Thymus (tissue), 11 donors: Measurements from ENCODE around the gene B3GAT1. TPM values are rescaled to one million over a fixed set of nuclear protein-coding genes. Genes with fewer than 3 reads are reported as not detected.

Source experiments
- DNase-seq, 9 donors: peaks; one replicate each; pipeline ENCODE4 v3.0.0-alpha.2; 2013; ENCODE audit warnings: low spot score in 9 of 9, low read depth in 6 of 9, missing footprints in 1 of 9
- H3K27ac ChIP-seq, 2 donors: one replicate each; pipeline ENCODE4 v1.5.1; 2013; ENCODE audit warnings: control low read depth in 1 of 2, low read depth in 1 of 2, low read length in 1 of 2, mild to moderate bottlenecking in 1 of 2, moderate library complexity in 1 of 2
- H3K27me3 ChIP-seq, 2 donors: one replicate each; pipeline ENCODE4 v1.5.1; 2013; ENCODE audit warnings: low read length in 1 of 2; ENCODE audit not compliant: control insufficient read depth in 2 of 2, insufficient read depth in 1 of 2
- H3K36me3 ChIP-seq, 2 donors: one replicate each; pipeline ENCODE4 v1.5.1; 2013; ENCODE audit warnings: low read length in 1 of 2, mild to moderate bottlenecking in 1 of 2, moderate library complexity in 1 of 2; ENCODE audit not compliant: control insufficient read depth in 2 of 2, insufficient read depth in 2 of 2
- H3K4me1 ChIP-seq, 2 donors: one replicate each; pipeline ENCODE4 v1.5.1; 2013; ENCODE audit warnings: low read length in 2 of 2; ENCODE audit not compliant: control insufficient read depth in 2 of 2, insufficient read depth in 2 of 2
- H3K4me3 ChIP-seq, 2 donors: one replicate each; pipeline ENCODE4 v1.5.1; 2013; ENCODE audit warnings: low read length in 2 of 2, control low read depth in 1 of 2, mild to moderate bottlenecking in 1 of 2
- H3K9me3 ChIP-seq, 2 donors: one replicate each; pipeline ENCODE4 v1.5.1; 2013; ENCODE audit warnings: low read length in 1 of 2, mild to moderate bottlenecking in 1 of 2; ENCODE audit not compliant: control insufficient read depth in 2 of 2, insufficient read depth in 1 of 2
- WGBS: extraction: QIAGEN DNeasy Blood & Tissue Kit; methylation state at CpG from one replicate; pipeline ENCODE4 v1.1.7; 2013; 5-methylcytosine and 5-hydroxymethylcytosine counted together
- polyA plus RNA-seq: library from polyadenylated mRNA; stranded (reverse); fragments of 200-250 nt; gene quantifications from one replicate; pipeline ENCODE4 v1.2.3, GENCODE V29; 2013
- total RNA-seq: library from RNA; stranded (reverse); fragments of 120-200 nt; gene quantifications from one replicate; pipeline ENCODE4 v1.2.4, GENCODE V29; 2013
- donor health status: healthy.

B3GAT1 gene
- total and polyA plus RNA-seq, 2 donors = 0.24 to 0.43 TPM

GRCh38 chr11:134443246-134443645 lies 31.2 kb upstream of the B3GAT1 start:
- DNase-seq = no peak
- H3K4me1 ChIP-seq = no peaks in the 10 kb centered on the region
- H3K4me3 ChIP-seq = no peak overlapping the region
- no peaks in the 10 kb centered on the region for H3K27me3 ChIP-seq
- H3K36me3 ChIP-seq = no peaks in the 10 kb centered on the region
- H3K27ac ChIP-seq = no peak overlapping the region
- WGBS = 86% methylated on average over 6 of the region's 6 CpGs
- no peaks in the 10 kb centered on the region for H3K9me3 ChIP-seq

DNA sequence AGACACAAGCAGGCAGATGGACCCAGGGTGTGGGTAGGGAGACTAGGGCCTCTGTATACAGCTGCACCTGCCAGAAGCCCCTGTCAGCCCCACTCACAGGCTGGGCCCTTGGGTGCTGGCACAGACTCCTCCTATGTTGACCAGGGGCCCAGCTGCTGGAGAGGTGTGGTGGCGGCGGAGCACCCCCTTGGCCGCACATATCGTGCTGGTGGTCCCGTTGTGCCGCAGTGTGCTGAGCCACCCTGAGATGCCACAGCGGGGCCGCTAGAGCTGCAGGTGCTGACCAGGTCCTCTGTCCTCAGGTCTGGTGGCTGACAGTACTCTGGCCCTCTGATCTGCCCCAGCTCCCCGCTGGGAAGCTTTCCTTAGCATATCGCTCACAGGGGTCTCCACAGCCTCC lies 30.2 kb upstream of the B3GAT1 start:
- Histone ChIP-seq H3K27ac (no peak overlapping the region), H3K9me3 (no peaks in the 10 kb centered on the region), H3K27me3 (no peaks in the 10 kb centered on the region), H3K36me3 (no peaks in the 10 kb centered on the region), H3K4me1 (no peaks in the 10 kb centered on the region), H3K4me3 (no peak overlapping the region)
- WGBS = 93% methylated on average over 10 of the region's 10 CpGs
- no peak for DNase-seq

GRCh38 chr11:134441706-134442105 lies 29.7 kb upstream of the B3GAT1 start:
- 88% methylated on average over 4 of the region's 4 CpGs for WGBS
- no peaks in the 10 kb centered on the region for H3K36me3 ChIP-seq

GRCh38 chr11:134441281-134441680 lies 29.2 kb upstream of the B3GAT1 start:
- Histone ChIP-seq H3K27ac (no peak overlapping the region), H3K4me1 (no peaks in the 10 kb centered on the region), H3K27me3 (no peaks in the 10 kb centered on the region), H3K4me3 (no peak overlapping the region), H3K9me3 (no peaks in the 10 kb centered on the region), H3K36me3 (no peaks in the 10 kb centered on the region)
- DNase-seq = no peak
- 77% methylated on average over 9 of the region's 9 CpGs for WGBS

More at GRCh38 chr11:134441706-134442105, 29.7 kb upstream of the B3GAT1 start:
- Histone ChIP-seq H3K9me3 (no peaks in the 10 kb centered on the region), H3K27ac (no peak overlapping the region), H3K27me3 (no peaks in the 10 kb centered on the region), H3K4me1 (no peaks in the 10 kb centered on the region), H3K4me3 (no peak overlapping the region)
- DNase-seq = no peak

- Histone ChIP-seq H3K36me3 (no peaks in the 10 kb centered on the region), H3K9me3 (no peaks in the 10 kb centered on the region), H3K4me3 (no peak overlapping the region), H3K27me3 (no peaks in the 10 kb centered on the region), H3K27ac (no peak overlapping the region), H3K4me1 (no peaks in the 10 kb centered on the region)
- WGBS = 92% methylated on average over 4 of the region's 4 CpGs
- no peak for DNase-seq
Measured at GRCh38 chr11:134440851-134441250, 28.8 kb upstream of the B3GAT1 start.

DNA sequence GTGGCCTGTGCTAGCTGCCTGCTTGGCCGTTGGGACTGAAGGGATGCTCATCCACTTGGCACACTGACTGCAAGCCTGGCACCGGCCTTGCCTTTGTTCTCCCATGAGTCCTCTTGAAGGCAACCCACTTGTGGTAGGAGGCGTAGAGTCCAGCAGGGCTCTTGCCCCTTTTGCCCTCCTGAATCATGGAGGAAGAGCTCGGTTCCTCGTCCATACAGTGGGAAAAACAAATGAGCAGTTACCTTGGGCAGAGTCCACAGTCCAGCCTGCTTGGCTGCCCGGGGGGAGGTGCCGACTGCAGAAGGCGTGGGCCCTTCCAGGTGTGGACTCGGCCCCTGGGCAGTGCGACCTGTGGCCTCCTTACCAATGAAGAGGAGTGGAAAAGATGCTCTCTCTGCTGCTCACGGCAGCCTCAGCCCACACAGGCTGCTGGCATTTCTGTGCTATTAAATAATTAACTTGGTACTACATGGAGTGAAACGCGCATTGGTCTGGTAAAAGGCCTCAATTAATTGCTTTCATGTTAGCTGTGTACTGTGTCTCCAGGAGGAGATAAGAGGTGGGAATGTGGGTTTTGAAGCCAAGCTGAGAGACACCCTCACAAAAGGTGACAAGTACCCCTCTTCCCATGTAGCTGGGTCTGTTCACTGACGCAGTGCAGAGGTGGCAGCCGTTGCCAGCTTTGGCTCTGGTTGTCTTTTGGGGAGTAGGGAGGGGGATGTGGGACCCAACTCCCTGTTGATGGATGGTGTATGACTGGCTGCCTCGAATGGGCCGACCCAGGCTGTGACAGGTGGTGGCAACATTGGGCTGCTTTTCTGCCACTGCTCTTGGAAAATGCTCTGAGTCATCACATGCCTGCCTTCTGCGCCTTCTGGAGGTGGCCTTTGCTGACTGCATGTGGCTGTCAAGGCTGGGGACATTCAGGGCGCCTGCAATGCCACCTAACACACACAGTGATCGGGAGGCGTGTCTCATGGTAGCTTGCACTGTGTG lies 26.8 kb upstream of the B3GAT1 start:
- H3K4me3 ChIP-seq = no peak overlapping the region
- WGBS = 87% methylated on average over 21 of the region's 21 CpGs
- no peak overlapping the region for H3K27ac ChIP-seq
- DNase-seq = no peak
- H3K36me3 ChIP-seq = no peaks in the 10 kb centered on the region
- no peaks in the 10 kb centered on the region for H3K9me3 ChIP-seq
- no peaks in the 10 kb centered on the region for H3K4me1 ChIP-seq
- H3K27me3 ChIP-seq = no peaks in the 10 kb centered on the region

DNA sequence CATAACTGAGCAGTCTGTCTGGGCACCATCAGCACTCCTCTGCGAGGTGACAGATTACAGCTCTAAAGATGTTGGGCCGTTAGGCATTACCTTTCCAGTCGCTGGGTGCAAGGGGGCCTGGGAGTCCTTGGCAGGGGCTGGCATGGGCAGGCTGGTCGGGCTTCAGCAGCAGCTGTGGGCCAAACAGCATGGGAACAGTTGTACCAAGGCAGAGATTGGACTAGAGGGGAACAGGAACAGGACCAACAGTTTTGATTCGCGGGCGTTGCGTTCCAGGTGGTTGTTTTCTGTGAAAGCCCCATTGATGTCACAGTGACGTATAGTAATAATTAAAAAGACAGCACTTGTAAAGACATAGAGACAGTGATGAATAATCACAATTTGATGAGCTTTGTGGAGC lies 25.8 kb upstream of the B3GAT1 start:
- no peak overlapping the region for H3K4me3 ChIP-seq
- no peaks in the 10 kb centered on the region for H3K4me1 ChIP-seq
- DNase-seq = no peak
- H3K27ac ChIP-seq = no peak overlapping the region
- 88% methylated on average over 9 of the region's 9 CpGs for WGBS
- H3K36me3 ChIP-seq = no peaks in the 10 kb centered on the region
- no peaks in the 10 kb centered on the region for H3K27me3 ChIP-seq
- no peaks in the 10 kb centered on the region for H3K9me3 ChIP-seq

DNA sequence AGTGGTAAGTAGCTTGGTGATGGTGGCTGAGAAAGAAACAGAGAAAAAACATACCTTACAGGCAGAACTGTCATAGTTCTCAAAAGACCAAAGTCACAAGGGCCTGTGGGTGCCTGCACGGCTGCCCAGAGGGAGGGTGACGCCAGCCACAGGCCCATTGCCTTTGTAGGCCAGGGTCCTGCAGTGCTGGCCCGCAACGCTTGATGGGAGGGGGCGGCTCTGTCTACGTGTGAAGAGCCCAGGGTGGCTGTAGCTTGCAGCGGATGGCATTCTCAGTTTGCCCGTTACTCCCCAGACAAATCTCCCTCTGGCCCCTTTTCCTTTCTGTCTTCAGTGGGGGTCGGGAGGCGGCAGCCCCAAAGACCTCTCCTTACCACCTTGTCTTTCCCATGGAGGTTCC lies 24.7 kb upstream of the B3GAT1 start:
- H3K4me3 ChIP-seq = no peak overlapping the region
- 95% methylated on average over 10 of the region's 10 CpGs for WGBS
- no peaks in the 10 kb centered on the region for H3K9me3 ChIP-seq
- no peaks in the 10 kb centered on the region for H3K4me1 ChIP-seq
- H3K27ac ChIP-seq = no peak overlapping the region
- no peak for DNase-seq
- H3K36me3 ChIP-seq = no peaks in the 10 kb centered on the region
- H3K27me3 ChIP-seq = no peaks in the 10 kb centered on the region

DNA sequence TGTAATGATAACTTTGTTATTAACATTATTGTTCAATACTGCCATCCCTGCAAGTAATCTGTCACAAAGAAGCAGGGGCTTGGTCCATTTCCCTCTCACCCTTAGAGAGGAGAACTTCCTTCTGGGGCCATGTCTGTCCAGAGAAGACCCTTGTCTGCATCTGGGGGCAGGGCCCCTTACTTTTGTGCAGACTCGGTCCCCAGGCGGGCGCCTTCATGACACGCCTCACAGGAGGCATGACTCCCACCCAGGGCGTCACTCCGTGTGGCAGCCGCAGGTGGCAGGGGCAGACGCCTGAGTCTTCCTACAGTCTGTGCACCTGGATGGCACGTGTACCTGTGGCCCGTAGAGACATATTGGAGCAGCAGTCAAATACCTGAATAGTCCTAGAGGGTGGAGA lies 21.8 kb upstream of the B3GAT1 start:
- no peak overlapping the region for H3K4me3 ChIP-seq
- 82% methylated on average over 10 of the region's 10 CpGs for WGBS
- no peaks in the 10 kb centered on the region for H3K36me3 ChIP-seq
- DNase-seq = no peak
- H3K27ac ChIP-seq = no peak overlapping the region
- H3K27me3 ChIP-seq = no peaks in the 10 kb centered on the region
- H3K9me3 ChIP-seq = no peaks in the 10 kb centered on the region
- no peaks in the 10 kb centered on the region for H3K4me1 ChIP-seq
